Stimulated activated naive CD8-positive, alpha-beta T cell treated with anti-CD3 and anti-CD28 coated beads, Interleukin-15, Interleukin-2, amounts not matched to agents 100 ng/mL and 50 ng/mL, for 24 hours (primary cell): Measurements from ENCODE around the gene ALDH1A1.

Experiments used
- H3K27ac Mint-ChIP-seq: one replicate; pipeline ENCODE4 v1.8.0; 2021; ENCODE audit warnings: mild to moderate bottlenecking, mixed read lengths
- H3K27me3 Mint-ChIP-seq: one replicate; pipeline ENCODE4 v1.8.0; 2021; ENCODE audit warnings: mixed read lengths
- H3K36me3 Mint-ChIP-seq: one replicate; pipeline ENCODE4 v1.8.0; 2021; ENCODE audit warnings: low read depth, mixed read lengths
- H3K4me1 Mint-ChIP-seq: one replicate; pipeline ENCODE4 v1.8.0; 2021; ENCODE audit warnings: low read depth, mixed read lengths
- H3K4me3 Mint-ChIP-seq: one replicate; pipeline ENCODE4 v1.8.0; 2021; ENCODE audit warnings: mild to moderate bottlenecking, mixed read lengths
- H3K9me3 Mint-ChIP-seq: one replicate; pipeline ENCODE4 v1.8.0; 2021; ENCODE audit warnings: mixed read lengths

Gene ALDH1A1

GRCh38 chr9:72924154-72924790 is 28.6 kb downstream of the ALDH1A1 start:
- Mint-ChIP-seq H3K4me3 (no peak overlapping the region), H3K36me3 (no peaks in the 10 kb centered on the region), H3K4me1 (no peaks in the 10 kb centered on the region), H3K27ac (no peak overlapping the region), H3K27me3 (peaks cover 9% of the 10 kb centered on the region), H3K9me3 (no peaks in the 10 kb centered on the region)

GRCh38 chr9:72923077-72923476 is 29.8 kb downstream of the ALDH1A1 start:
- H3K9me3 Mint-ChIP-seq, result no peaks in the 10 kb centered on the region
- H3K36me3 Mint-ChIP-seq, result no peaks in the 10 kb centered on the region
- H3K4me3 Mint-ChIP-seq, result no peak overlapping the region
- peaks cover 9% of the 10 kb centered on the region for H3K27me3 Mint-ChIP-seq
- no peak overlapping the region for H3K27ac Mint-ChIP-seq
- H3K4me1 Mint-ChIP-seq, result no peaks in the 10 kb centered on the region

- no peaks in the 10 kb centered on the region for H3K9me3 Mint-ChIP-seq
- H3K27me3 Mint-ChIP-seq, result peaks cover 9% of the 10 kb centered on the region
- H3K27ac Mint-ChIP-seq, result no peak overlapping the region
- no peak overlapping the region for H3K4me3 Mint-ChIP-seq
- H3K36me3 Mint-ChIP-seq, result no peaks in the 10 kb centered on the region
- H3K4me1 Mint-ChIP-seq, result no peaks in the 10 kb centered on the region
Observed at GRCh38 chr9:72921888-72922654, 30.8 kb downstream of the ALDH1A1 start.

GRCh38 chr9:72919246-72919945 is 33.5 kb downstream of the ALDH1A1 start:
- no peak overlapping the region for H3K4me3 Mint-ChIP-seq
- peaks cover 9% of the 10 kb centered on the region for H3K27me3 Mint-ChIP-seq
- no peaks in the 10 kb centered on the region for H3K36me3 Mint-ChIP-seq
- no peak overlapping the region for H3K27ac Mint-ChIP-seq
- no peaks in the 10 kb centered on the region for H3K4me1 Mint-ChIP-seq
- no peaks in the 10 kb centered on the region for H3K9me3 Mint-ChIP-seq

GRCh38 chr9:72917892-72918509 is 34.9 kb downstream of the ALDH1A1 start:
- Mint-ChIP-seq H3K4me3 (no peak overlapping the region), H3K36me3 (no peaks in the 10 kb centered on the region), H3K27ac (no peak overlapping the region), H3K4me1 (no peaks in the 10 kb centered on the region), H3K27me3 (peaks cover 9% of the 10 kb centered on the region), H3K9me3 (no peaks in the 10 kb centered on the region)

GRCh38 chr9:72915659-72916058 is 37.2 kb downstream of the ALDH1A1 start:
- no peaks in the 10 kb centered on the region for H3K27me3 Mint-ChIP-seq
- H3K4me3 Mint-ChIP-seq, result no peak overlapping the region
- no peak overlapping the region for H3K27ac Mint-ChIP-seq
- no peaks in the 10 kb centered on the region for H3K9me3 Mint-ChIP-seq
- no peaks in the 10 kb centered on the region for H3K36me3 Mint-ChIP-seq
- no peaks in the 10 kb centered on the region for H3K4me1 Mint-ChIP-seq

GRCh38 chr9:72914750-72915149 is 38.1 kb downstream of the ALDH1A1 start:
- H3K9me3 Mint-ChIP-seq, result no peaks in the 10 kb centered on the region
- H3K4me1 Mint-ChIP-seq, result no peaks in the 10 kb centered on the region
- H3K36me3 Mint-ChIP-seq, result no peaks in the 10 kb centered on the region
- H3K4me3 Mint-ChIP-seq, result no peak overlapping the region
- H3K27me3 Mint-ChIP-seq, result no peaks in the 10 kb centered on the region
- no peak overlapping the region for H3K27ac Mint-ChIP-seq

GRCh38 chr9:72913382-72914009 is 39.4 kb downstream of the ALDH1A1 start:
- Mint-ChIP-seq H3K27me3 (peaks cover 2% of the 10 kb centered on the region), H3K27ac (no peak overlapping the region), H3K4me3 (no peak overlapping the region), H3K9me3 (no peaks in the 10 kb centered on the region), H3K4me1 (no peaks in the 10 kb centered on the region), H3K36me3 (no peaks in the 10 kb centered on the region)

- H3K4me1 Mint-ChIP-seq, result no peaks in the 10 kb centered on the region
- no peak overlapping the region for H3K27ac Mint-ChIP-seq
- H3K36me3 Mint-ChIP-seq, result no peaks in the 10 kb centered on the region
- peaks cover 3% of the 10 kb centered on the region for H3K27me3 Mint-ChIP-seq
- no peaks in the 10 kb centered on the region for H3K9me3 Mint-ChIP-seq
- no peak overlapping the region for H3K4me3 Mint-ChIP-seq
Observed at GRCh38 chr9:72912476-72913381, 40.1 kb downstream of the ALDH1A1 start.

- H3K36me3 Mint-ChIP-seq, result no peaks in the 10 kb centered on the region
- no peaks in the 10 kb centered on the region for H3K4me1 Mint-ChIP-seq
- H3K27ac Mint-ChIP-seq, result no peak overlapping the region
- H3K4me3 Mint-ChIP-seq, result no peak overlapping the region
- peaks cover 3% of the 10 kb centered on the region for H3K27me3 Mint-ChIP-seq
- no peaks in the 10 kb centered on the region for H3K9me3 Mint-ChIP-seq
Observed at GRCh38 chr9:72911816-72912215, 41.0 kb downstream of the ALDH1A1 start.

- Mint-ChIP-seq H3K27me3 (peaks cover 3% of the 10 kb centered on the region), H3K4me1 (no peaks in the 10 kb centered on the region), H3K27ac (no peak overlapping the region), H3K9me3 (no peaks in the 10 kb centered on the region), H3K36me3 (no peaks in the 10 kb centered on the region), H3K4me3 (no peak overlapping the region)
Observed at GRCh38 chr9:72911247-72911775, 41.5 kb downstream of the ALDH1A1 start.

GRCh38 chr9:72909428-72909827 is 43.4 kb downstream of the ALDH1A1 start:
- H3K27ac Mint-ChIP-seq, result no peak overlapping the region
- no peaks in the 10 kb centered on the region for H3K36me3 Mint-ChIP-seq
- peaks cover 3% of the 10 kb centered on the region for H3K27me3 Mint-ChIP-seq
- no peak overlapping the region for H3K4me3 Mint-ChIP-seq
- H3K4me1 Mint-ChIP-seq, result no peaks in the 10 kb centered on the region
- no peaks in the 10 kb centered on the region for H3K9me3 Mint-ChIP-seq

GRCh38 chr9:72907421-72907820 is 45.4 kb downstream of the ALDH1A1 start:
- Mint-ChIP-seq H3K27me3 (peaks cover 6% of the 10 kb centered on the region), H3K36me3 (no peaks in the 10 kb centered on the region), H3K27ac (no peak overlapping the region), H3K4me3 (no peak overlapping the region), H3K4me1 (no peaks in the 10 kb centered on the region), H3K9me3 (no peaks in the 10 kb centered on the region)

- H3K27me3 Mint-ChIP-seq, result peaks cover 6% of the 10 kb centered on the region
- no peaks in the 10 kb centered on the region for H3K4me1 Mint-ChIP-seq
- H3K36me3 Mint-ChIP-seq, result no peaks in the 10 kb centered on the region
- no peaks in the 10 kb centered on the region for H3K9me3 Mint-ChIP-seq
- H3K4me3 Mint-ChIP-seq, result no peak overlapping the region
- no peak overlapping the region for H3K27ac Mint-ChIP-seq
Observed at GRCh38 chr9:72906810-72907209, 46.0 kb downstream of the ALDH1A1 start.
